ENCODE data around the gene CCDC3.

The CCDC3 gene

DNA sequence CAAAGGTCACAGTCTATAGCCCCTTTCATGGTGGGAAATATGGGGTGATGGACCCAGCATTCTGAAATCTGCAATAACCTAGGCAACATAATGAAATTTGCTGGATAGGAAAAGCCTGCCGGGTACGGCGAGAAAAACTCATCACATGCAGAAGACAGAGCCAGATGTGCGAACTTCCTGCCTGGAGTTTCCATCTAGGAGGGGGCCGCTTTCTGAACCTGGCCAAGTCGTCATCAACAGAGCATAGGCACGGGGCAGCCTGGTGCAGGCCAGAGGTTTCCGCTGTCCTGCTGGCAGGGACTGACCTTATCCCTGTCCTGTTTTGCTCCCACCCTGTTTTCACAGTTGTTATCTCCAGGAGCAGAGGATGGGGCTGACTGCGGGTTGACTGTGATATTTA, 27.4 kb downstream of the CCDC3 start:
- H3K27ac ChIP-seq = no peak overlapping the region

DNA sequence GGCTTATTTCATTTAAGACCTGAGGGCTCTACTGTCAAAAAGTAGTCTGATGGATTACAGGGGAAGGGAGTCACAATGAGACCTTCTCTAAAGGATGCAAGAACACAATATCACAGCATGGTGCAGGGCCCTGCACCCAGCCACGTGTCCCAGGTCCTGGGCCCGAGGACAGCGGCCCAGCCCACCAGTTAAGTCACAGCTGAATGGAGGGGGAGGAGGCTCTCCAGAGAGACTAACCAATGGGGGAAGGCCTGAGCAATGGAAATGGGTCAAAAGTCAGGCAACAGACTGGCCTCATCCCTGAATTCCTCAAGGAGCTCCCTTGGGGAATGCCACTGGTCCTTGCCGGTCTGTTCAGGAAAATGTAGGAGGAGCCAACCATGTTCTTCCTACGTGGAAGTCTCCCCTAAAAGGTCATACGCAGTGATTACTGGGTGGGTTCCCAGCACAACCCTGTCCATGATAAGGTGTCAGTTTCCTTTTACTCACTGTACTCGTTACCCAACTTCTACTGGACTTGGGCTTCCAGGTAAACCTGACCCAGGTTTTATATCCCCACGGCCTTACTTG, 28.3 kb downstream of the CCDC3 start:
- no peak overlapping the region for H3K27ac ChIP-seq
- TF ChIP-seq ZFX (IDR thresholded peaks at IDR 0.05; ENCODE audit: borderline replicate concordance) = no peak
- TF ChIP-seq, protein P1, sequence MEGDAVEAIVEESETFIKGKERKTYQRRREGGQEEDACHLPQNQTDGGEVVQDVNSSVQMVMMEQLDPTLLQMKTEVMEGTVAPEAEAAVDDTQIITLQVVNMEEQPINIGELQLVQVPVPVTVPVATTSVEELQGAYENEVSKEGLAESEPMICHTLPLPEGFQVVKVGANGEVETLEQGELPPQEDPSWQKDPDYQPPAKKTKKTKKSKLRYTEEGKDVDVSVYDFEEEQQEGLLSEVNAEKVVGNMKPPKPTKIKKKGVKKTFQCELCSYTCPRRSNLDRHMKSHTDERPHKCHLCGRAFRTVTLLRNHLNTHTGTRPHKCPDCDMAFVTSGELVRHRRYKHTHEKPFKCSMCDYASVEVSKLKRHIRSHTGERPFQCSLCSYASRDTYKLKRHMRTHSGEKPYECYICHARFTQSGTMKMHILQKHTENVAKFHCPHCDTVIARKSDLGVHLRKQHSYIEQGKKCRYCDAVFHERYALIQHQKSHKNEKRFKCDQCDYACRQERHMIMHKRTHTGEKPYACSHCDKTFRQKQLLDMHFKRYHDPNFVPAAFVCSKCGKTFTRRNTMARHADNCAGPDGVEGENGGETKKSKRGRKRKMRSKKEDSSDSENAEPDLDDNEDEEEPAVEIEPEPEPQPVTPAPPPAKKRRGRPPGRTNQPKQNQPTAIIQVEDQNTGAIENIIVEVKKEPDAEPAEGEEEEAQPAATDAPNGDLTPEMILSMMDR (IDR thresholded peaks at IDR 0.05) = no peak

More for the DNA sequence above, 27.4 kb downstream of the CCDC3 start:
- no peak for TF ChIP-seq ZFX (IDR thresholded peaks at IDR 0.05; ENCODE audit: borderline replicate concordance)
- TF ChIP-seq, protein P1 (IDR thresholded peaks at IDR 0.05) = no peak

DNA sequence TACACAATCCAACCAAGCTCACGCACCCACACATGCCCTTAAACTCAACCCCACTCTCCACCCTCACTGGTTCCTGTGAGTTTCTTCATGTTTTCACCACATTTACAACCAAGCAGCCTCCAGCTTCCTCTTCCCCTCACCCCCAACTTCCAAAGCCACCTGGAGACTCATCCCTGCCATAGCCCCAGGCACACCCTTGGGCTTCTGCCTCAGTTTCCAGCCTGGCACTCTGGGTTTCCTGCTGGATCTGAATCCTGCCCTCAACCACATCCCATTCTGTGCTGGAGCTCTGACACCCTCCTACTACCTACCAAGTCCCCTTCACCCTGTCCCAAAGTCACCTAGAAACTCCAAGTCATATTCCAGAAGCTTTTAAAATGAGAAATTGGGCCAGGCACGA, 29.4 kb downstream of the CCDC3 start:
- TF ChIP-seq, protein P1 (IDR thresholded peaks at IDR 0.05) = no peak
- TF ChIP-seq ZFX (IDR thresholded peaks at IDR 0.05; ENCODE audit: borderline replicate concordance) = no peak
- no peak overlapping the region for H3K27ac ChIP-seq

DNA sequence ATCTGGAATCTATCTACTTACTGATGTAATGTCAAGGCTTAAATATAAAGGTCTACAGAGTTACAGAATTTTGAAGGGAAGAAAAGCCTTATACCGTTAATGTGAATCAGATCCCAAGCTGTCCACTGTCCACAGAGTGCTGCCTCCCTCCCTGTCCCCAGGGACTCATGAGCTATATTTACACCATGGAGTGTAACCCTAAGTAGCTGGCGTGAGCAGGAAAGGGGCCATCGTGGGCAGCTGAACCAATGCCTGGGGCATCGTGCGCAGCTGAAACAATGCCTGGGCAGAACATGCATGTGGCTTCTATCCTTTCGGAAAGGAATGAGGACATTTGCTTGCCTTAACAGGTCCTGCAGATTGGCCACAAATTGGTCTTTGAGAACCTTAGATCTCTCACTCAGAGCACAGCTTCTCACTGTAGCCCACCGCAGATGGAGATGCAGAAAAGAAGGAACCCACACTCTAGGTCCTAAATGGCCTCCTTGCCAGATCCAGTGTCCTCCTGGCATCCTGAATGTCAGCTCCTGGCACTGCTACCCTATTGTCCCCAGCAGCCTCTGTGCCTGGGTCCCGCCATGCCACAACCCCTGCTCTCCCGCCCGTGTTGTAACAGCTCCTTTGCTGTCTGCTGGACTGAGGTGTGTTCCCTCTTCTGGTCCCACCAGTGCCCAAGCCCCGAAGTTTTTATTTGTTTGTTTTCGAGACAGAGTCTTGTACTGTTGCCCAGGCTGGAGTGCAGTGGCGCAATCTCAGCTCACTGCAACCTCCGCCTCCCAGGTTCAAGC, 30.3 kb downstream of the CCDC3 start:
- no peak overlapping the region for H3K27ac ChIP-seq
- TF ChIP-seq, protein P1 (IDR thresholded peaks at IDR 0.05) = no peak
- no peak for TF ChIP-seq ZFX (IDR thresholded peaks at IDR 0.05; ENCODE audit: borderline replicate concordance)

DNA sequence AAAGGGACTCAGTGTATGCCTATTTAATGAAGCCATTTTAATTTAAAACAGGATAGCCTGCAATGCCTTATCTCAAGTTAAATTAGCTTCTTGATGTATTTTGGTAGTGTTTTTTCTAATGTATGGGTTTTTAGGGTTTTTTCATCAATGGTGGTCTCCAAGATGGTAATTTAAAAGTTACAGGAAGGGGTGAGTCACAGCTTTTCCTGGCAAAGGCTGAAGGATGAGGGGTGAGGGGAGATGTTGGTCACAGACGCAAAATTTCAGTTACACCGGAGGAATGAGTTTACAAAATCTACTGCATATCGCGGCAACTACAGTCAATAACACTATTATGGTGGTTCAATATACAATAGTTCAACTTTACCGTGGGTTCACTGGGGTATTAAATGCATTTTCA, 31.6 kb downstream of the CCDC3 start:
- TF ChIP-seq, protein P1 (IDR thresholded peaks at IDR 0.05) = no peak
- TF ChIP-seq ZFX (IDR thresholded peaks at IDR 0.05; ENCODE audit: borderline replicate concordance) = no peak
- H3K27ac ChIP-seq = no peak overlapping the region

DNA sequence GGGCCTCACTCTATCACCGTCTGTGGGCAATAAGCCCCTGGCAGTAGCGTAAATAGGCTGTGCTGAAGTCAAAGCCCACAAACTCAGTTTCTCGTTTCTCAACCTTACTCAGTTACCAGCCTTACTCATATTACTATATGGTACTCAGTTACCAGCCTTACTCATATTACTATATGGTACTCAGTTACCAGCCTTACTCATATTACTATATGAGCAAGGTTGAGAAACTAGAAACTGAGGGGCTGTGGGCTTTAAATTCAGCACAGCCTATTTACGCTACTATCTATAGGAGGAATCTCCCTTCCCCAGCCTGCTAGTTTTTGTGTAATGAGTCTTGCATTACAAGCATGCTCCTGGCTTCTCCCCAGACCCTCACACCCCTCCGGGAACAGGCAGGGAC, 35.4 kb downstream of the CCDC3 start:
- TF ChIP-seq ZFX (IDR thresholded peaks at IDR 0.05; ENCODE audit: borderline replicate concordance) = no peak
- TF ChIP-seq, protein P1 (IDR thresholded peaks at IDR 0.05) = no peak
- H3K27ac ChIP-seq = no peak overlapping the region

DNA sequence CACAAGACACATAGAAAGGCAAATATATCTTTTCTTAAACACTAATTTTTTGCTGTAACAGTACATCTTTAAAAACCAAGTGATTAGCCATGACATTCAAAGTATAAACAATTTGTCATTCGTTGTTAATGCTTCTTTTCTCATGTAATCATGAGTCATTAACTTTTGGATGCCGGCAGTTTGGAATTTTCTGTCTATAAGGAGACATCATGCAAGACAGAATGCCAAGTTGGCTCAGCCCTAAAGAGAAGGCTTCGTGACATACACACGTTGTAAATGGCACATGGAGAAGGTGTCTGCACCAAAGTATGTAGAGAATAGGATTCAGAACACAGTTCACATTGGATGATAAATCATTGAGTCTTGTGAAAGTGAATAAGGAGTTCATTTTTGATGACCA, 35.9 kb downstream of the CCDC3 start:
- TF ChIP-seq, protein P1 (IDR thresholded peaks at IDR 0.05) = no peak
- no peak for TF ChIP-seq ZFX (IDR thresholded peaks at IDR 0.05; ENCODE audit: borderline replicate concordance)

More for the DNA sequence above, 35.9 kb downstream of the CCDC3 start:
- H3K27ac ChIP-seq = no peak overlapping the region
